Measurements from ENCODE around the gene PYDC2.

Gene PYDC2

GRCh38 chr3:191461113-191461595 lies at the start of gene PYDC2:
TSS of gene PYDC2 (plus strand) at chr3:191461163. CDS start at chr3:191461163, 0 bp downstream.
- no peak within 1 kb of the TSS for H3K4me3 ChIP-seq (ENCODE audit: low read length)
- H3K27me3 ChIP-seq (ENCODE audit: insufficient read depth, low read length), result no peaks in the 10 kb centered on the region
- H3K36me3 ChIP-seq (ENCODE audit: insufficient read depth, low read depth, low read length), result no peaks in the 10 kb centered on the region
- H3K4me1 ChIP-seq (ENCODE audit: insufficient read depth, low read length), result no peaks in the 10 kb centered on the region
- no peak within 1 kb of the TSS for H3K27ac ChIP-seq (ENCODE audit: low read length)
- H3K9me3 ChIP-seq (ENCODE audit: insufficient read depth, low read depth, low read length), result no peaks in the 10 kb centered on the region
- no peak within 1 kb of the TSS for H3K9ac ChIP-seq (ENCODE audit: low read depth, low read length)

DNA sequence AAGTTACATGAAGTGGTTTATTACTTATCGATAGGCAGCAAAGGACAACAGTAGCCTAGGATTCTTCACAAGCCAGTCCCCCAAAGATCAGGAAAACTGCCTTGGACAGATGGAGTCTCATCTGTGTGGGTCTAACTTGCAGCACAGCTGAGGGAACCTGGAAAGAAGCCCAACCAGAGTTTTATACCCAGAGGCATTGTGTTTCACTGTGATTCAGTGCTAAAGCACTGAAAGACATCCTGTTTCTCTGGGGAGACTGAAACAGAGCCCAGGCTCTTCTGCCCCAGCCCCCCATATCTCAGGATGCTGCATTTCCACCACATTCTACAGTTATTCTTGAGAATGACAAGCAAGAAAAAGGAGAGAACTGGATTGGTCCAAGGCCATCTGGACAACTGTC lies 48.2 kb upstream of the PYDC2 start:
- Histone ChIP-seq H3K4me3 (ENCODE audit: low read length) (no peak overlapping the region), H3K27ac (ENCODE audit: low read length) (no peak overlapping the region), H3K9me3 (ENCODE audit: insufficient read depth, low read depth, low read length) (peaks cover 21% of the 10 kb centered on the region)

DNA sequence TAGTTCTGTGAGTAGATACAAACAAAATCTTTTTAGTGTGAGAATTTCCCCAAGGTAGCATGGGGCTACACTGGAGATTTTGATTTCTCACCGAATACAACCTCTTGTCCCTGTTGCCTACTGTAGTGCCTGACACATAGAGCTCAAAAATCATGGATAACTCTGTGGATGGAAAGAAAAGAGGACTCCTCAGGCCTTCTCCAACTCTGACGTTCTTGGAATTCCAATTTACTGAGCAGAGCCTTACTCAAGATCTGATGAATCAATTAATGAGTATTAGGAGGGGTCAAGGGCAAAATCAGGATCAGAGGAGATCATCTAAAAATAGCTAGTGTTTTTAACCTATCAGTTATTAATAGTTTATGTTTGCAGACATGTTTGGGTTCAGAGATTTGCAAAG lies 46.7 kb upstream of the PYDC2 start:
- H3K4me1 ChIP-seq (ENCODE audit: insufficient read depth, low read length), result peaks cover 5% of the 10 kb centered on the region; the same call in 1 of the 2 replicates
- no peak overlapping the region for H3K9ac ChIP-seq (ENCODE audit: low read depth, low read length)
- no peak overlapping the region for H3K27ac ChIP-seq (ENCODE audit: low read length)
- peaks cover 20% of the 10 kb centered on the region for H3K9me3 ChIP-seq (ENCODE audit: insufficient read depth, low read depth, low read length)
- no peak overlapping the region for H3K4me3 ChIP-seq (ENCODE audit: low read length)
- no peaks in the 10 kb centered on the region for H3K36me3 ChIP-seq (ENCODE audit: insufficient read depth, low read depth, low read length)
- H3K27me3 ChIP-seq (ENCODE audit: insufficient read depth, low read length), result no peaks in the 10 kb centered on the region

More for the DNA sequence above, 48.2 kb upstream of the PYDC2 start:
- Histone ChIP-seq H3K4me1 (ENCODE audit: insufficient read depth, low read length) (peaks cover 5% of the 10 kb centered on the region; the same call in 1 of the 2 replicates), H3K9ac (ENCODE audit: low read depth, low read length) (no peak overlapping the region), H3K36me3 (ENCODE audit: insufficient read depth, low read depth, low read length) (no peaks in the 10 kb centered on the region), H3K27me3 (ENCODE audit: insufficient read depth, low read length) (no peaks in the 10 kb centered on the region)

- H3K36me3 ChIP-seq (ENCODE audit: insufficient read depth, low read depth, low read length), result no peaks in the 10 kb centered on the region
- H3K4me1 ChIP-seq (ENCODE audit: insufficient read depth, low read length), result peaks cover 5% of the 10 kb centered on the region; the same call in 1 of the 2 replicates
- no peak overlapping the region for H3K9ac ChIP-seq (ENCODE audit: low read depth, low read length)
- H3K9me3 ChIP-seq (ENCODE audit: insufficient read depth, low read depth, low read length), result peaks cover 15% of the 10 kb centered on the region
- H3K27me3 ChIP-seq (ENCODE audit: insufficient read depth, low read length), result no peaks in the 10 kb centered on the region
- no peak overlapping the region for H3K4me3 ChIP-seq (ENCODE audit: low read length)
- no peak overlapping the region for H3K27ac ChIP-seq (ENCODE audit: low read length)
Measured at GRCh38 chr3:191414732-191415131, 46.2 kb upstream of the PYDC2 start.

DNA sequence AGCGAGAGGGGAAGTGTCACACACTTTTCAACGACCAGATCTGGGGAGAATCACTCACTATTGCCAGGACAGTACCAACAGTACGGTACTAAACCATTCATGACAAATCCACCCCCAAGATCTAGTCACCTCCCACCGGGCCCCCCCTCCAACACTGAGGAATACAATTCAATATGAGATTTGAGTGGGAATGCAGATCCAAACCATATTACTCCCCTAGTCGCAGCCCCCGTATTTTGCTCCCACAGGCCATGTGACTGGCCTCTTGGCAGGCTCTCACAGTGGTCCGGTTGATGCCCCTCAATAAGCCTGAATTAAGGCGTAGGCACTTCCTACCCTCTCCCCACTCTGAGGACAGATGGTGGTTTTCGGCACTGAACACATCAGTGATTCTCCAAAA lies 45.4 kb upstream of the PYDC2 start:
- Histone ChIP-seq H3K36me3 (ENCODE audit: insufficient read depth, low read depth, low read length) (no peaks in the 10 kb centered on the region), H3K27ac (ENCODE audit: low read length) (no peak overlapping the region), H3K9ac (ENCODE audit: low read depth, low read length) (no peak overlapping the region), H3K4me3 (ENCODE audit: low read length) (no peak overlapping the region), H3K9me3 (ENCODE audit: insufficient read depth, low read depth, low read length) (peaks cover 7% of the 10 kb centered on the region), H3K27me3 (ENCODE audit: insufficient read depth, low read length) (no peaks in the 10 kb centered on the region), H3K4me1 (ENCODE audit: insufficient read depth, low read length) (peaks cover 5% of the 10 kb centered on the region; the same call in 1 of the 2 replicates)

DNA sequence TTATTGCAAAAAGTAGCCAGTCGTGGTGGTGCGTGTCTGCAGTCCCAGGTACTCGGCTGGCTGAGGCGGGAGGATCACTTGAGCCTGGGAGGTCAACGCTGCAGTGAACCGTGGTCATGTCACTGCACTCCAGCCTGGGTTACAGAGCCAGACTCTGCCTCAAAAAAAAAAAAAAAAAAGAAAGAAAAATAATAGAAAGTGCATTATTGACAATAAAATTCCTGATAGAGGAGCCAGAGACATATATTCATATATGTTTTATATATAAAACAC lies 43.6 kb upstream of the PYDC2 start:
- no peak overlapping the region for H3K27ac ChIP-seq (ENCODE audit: low read length)
- H3K4me1 ChIP-seq (ENCODE audit: insufficient read depth, low read length), result peaks cover 5% of the 10 kb centered on the region; the same call in 1 of the 2 replicates
- H3K36me3 ChIP-seq (ENCODE audit: insufficient read depth, low read depth, low read length), result no peaks in the 10 kb centered on the region
- no peaks in the 10 kb centered on the region for H3K9me3 ChIP-seq (ENCODE audit: insufficient read depth, low read depth, low read length)
- no peak overlapping the region for H3K4me3 ChIP-seq (ENCODE audit: low read length)
- H3K27me3 ChIP-seq (ENCODE audit: insufficient read depth, low read length), result no peaks in the 10 kb centered on the region
- H3K9ac ChIP-seq (ENCODE audit: low read depth, low read length), result no peak overlapping the region

DNA sequence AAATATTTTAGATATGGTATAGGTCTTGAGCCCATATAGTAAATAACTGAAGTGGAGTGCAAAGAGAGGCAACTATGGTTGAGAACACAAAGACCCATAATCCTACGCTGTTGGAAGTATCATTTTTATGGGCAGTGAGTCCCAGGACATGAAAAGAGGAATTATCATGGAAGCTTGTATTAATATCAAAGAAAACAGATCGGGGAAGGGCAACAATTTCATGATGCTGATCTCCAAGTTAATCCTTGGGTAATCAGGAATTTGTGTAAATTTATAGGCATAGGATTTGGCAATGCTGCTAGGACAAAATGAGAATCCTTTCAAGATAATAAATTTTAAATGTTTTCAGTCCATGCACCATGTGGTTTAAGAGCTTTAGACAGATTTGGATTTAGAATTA lies 40.2 kb upstream of the PYDC2 start:
- H3K9me3 ChIP-seq (ENCODE audit: insufficient read depth, low read depth, low read length), result no peaks in the 10 kb centered on the region
- H3K4me3 ChIP-seq (ENCODE audit: low read length), result no peak overlapping the region
- H3K4me1 ChIP-seq (ENCODE audit: insufficient read depth, low read length), result no peaks in the 10 kb centered on the region; the same call in 1 of the 2 replicates
- H3K27ac ChIP-seq (ENCODE audit: low read length), result no peak overlapping the region
- H3K27me3 ChIP-seq (ENCODE audit: insufficient read depth, low read length), result no peaks in the 10 kb centered on the region
- no peaks in the 10 kb centered on the region for H3K36me3 ChIP-seq (ENCODE audit: insufficient read depth, low read depth, low read length)
- no peak overlapping the region for H3K9ac ChIP-seq (ENCODE audit: low read depth, low read length)

DNA sequence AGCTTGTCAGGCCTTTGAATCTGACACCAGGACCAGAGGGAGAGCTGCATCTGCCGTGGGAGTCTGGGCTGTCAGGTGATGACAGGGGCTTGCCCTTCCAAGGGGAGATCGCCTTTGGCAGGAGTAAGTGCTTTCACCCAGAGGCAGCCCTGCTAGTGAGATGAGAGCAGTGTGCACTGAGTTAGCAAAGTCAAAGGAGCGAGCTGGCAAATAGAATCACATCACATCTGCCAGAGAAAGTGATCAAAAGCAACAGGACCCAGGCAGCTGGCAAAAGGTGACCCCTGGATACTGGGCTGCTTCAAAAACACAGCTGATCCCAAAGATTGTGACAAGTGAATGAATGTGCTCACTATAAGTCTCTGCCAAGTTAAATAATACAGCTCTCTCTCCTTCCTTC lies 36.1 kb upstream of the PYDC2 start:
- Histone ChIP-seq H3K9me3 (ENCODE audit: insufficient read depth, low read depth, low read length) (no peaks in the 10 kb centered on the region), H3K9ac (ENCODE audit: low read depth, low read length) (no peak overlapping the region), H3K4me3 (ENCODE audit: low read length) (no peak overlapping the region), H3K36me3 (ENCODE audit: insufficient read depth, low read depth, low read length) (no peaks in the 10 kb centered on the region), H3K27ac (ENCODE audit: low read length) (no peak overlapping the region), H3K27me3 (ENCODE audit: insufficient read depth, low read length) (no peaks in the 10 kb centered on the region), H3K4me1 (ENCODE audit: insufficient read depth, low read length) (no peaks in the 10 kb centered on the region)

DNA sequence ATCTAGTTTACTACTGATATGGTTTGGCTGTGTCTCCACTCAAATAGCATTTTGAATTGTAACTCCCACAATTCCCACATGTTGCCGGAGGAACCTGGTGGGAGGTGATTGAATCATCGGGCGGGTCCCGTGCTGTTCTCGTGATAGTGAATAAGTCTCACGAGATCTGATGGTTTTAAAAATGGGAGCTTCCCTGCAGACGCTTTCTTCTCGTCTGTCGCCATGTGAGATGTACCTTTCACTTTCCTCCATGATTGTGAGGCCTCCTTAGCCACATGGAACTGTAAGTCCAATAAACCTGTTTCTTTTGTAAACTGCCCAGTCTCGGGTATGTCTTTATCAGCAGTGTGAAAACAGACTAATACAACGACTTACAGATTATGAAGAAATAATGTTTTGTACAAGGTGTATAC lies 35.6 kb upstream of the PYDC2 start:
- Histone ChIP-seq H3K27me3 (ENCODE audit: insufficient read depth, low read length) (no peaks in the 10 kb centered on the region), H3K27ac (ENCODE audit: low read length) (no peak overlapping the region), H3K4me3 (ENCODE audit: low read length) (no peak overlapping the region), H3K36me3 (ENCODE audit: insufficient read depth, low read depth, low read length) (no peaks in the 10 kb centered on the region), H3K9ac (ENCODE audit: low read depth, low read length) (no peak overlapping the region), H3K4me1 (ENCODE audit: insufficient read depth, low read length) (no peaks in the 10 kb centered on the region), H3K9me3 (ENCODE audit: insufficient read depth, low read depth, low read length) (no peaks in the 10 kb centered on the region)

GRCh38 chr3:191426311-191426710 lies 34.7 kb upstream of the PYDC2 start:
- no peaks in the 10 kb centered on the region for H3K27me3 ChIP-seq (ENCODE audit: insufficient read depth, low read length)
- no peaks in the 10 kb centered on the region for H3K9me3 ChIP-seq (ENCODE audit: insufficient read depth, low read depth, low read length)
- H3K9ac ChIP-seq (ENCODE audit: low read depth, low read length), result no peak overlapping the region
- no peaks in the 10 kb centered on the region for H3K36me3 ChIP-seq (ENCODE audit: insufficient read depth, low read depth, low read length)
- H3K4me1 ChIP-seq (ENCODE audit: insufficient read depth, low read length), result no peaks in the 10 kb centered on the region
- no peak overlapping the region for H3K4me3 ChIP-seq (ENCODE audit: low read length)
- H3K27ac ChIP-seq (ENCODE audit: low read length), result no peak overlapping the region

- Histone ChIP-seq H3K9ac (ENCODE audit: low read depth, low read length) (no peak overlapping the region), H3K4me3 (ENCODE audit: low read length) (no peak overlapping the region), H3K4me1 (ENCODE audit: insufficient read depth, low read length) (no peaks in the 10 kb centered on the region), H3K27me3 (ENCODE audit: insufficient read depth, low read length) (no peaks in the 10 kb centered on the region), H3K36me3 (ENCODE audit: insufficient read depth, low read depth, low read length) (no peaks in the 10 kb centered on the region), H3K9me3 (ENCODE audit: insufficient read depth, low read depth, low read length) (no peaks in the 10 kb centered on the region), H3K27ac (ENCODE audit: low read length) (no peak overlapping the region)
Measured at GRCh38 chr3:191428177-191428576, 32.8 kb upstream of the PYDC2 start.

DNA sequence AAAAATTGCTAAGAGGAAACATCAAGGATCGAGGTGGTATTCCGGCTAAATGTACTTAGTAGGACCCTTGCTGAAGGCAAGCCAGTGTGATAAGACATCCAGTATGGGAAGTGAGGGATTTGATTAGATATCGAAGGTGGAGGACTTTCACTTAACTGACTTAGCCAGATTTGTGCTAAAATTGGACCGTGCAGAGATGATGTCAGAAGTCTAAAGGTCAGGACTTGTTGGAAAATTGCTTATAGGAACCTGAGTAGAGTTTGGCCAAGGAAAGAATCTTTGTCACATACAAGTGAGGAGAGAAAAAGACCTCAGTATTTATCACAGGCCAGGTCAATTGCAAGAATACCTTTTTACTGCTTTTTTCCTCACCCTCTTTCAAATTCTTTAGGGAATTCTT lies 30.9 kb upstream of the PYDC2 start:
- no peak overlapping the region for H3K4me3 ChIP-seq (ENCODE audit: low read length)
- H3K27me3 ChIP-seq (ENCODE audit: insufficient read depth, low read length), result no peaks in the 10 kb centered on the region
- no peaks in the 10 kb centered on the region for H3K4me1 ChIP-seq (ENCODE audit: insufficient read depth, low read length)
- H3K36me3 ChIP-seq (ENCODE audit: insufficient read depth, low read depth, low read length), result no peaks in the 10 kb centered on the region
- no peak overlapping the region for H3K27ac ChIP-seq (ENCODE audit: low read length)
- no peak overlapping the region for H3K9ac ChIP-seq (ENCODE audit: low read depth, low read length)
- no peaks in the 10 kb centered on the region for H3K9me3 ChIP-seq (ENCODE audit: insufficient read depth, low read depth, low read length)

Measured in iPS-20b (cell line).